ENCODE measurements around the gene NUMA1.
A peak's percentile ranks its signal among the peaks of the same experiment; 100 is the strongest.

The NUMA1 gene

DNA sequence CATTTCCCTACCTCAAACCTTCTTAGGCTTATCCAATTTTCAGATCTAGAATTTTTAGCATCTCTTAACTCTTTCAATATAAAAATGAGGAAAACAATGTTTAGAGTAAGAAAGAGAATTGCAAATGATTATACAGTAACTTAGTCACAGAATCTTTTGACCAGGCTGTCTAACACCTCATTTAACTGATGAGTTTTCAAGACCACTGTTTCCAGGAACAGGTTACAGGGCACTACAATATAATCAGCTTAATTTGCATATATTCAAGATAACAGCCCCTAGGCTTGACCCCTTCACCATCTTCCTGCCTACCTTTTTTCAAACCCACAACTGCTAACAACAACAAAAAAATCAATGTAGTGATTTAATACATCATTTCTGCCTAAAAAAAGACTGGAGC, 12.7 kb downstream of the NUMA1 start:
- DNase-seq (ENCODE audit: low read depth), result no peak

DNA sequence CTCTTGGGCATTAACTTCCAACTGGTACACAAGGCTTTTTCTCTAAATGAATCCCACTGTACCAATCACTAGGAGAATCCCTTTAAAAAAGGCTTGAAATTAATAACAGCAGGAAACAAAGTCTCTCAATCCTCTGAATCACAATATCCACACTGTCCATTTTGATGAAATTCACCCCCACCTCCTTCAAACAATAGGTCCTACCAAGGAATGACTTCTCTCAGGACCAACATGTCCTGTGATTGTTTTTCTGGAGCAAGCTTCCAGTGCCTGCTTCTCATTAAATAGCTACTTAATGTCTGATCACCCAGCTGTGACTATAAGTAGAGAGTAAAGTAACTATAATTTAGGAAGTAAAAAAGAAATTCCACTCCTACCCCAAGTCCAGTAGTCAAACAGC, 13.1 kb downstream of the NUMA1 start:
- DNase-seq (ENCODE audit: low read depth), result no peak

DNA sequence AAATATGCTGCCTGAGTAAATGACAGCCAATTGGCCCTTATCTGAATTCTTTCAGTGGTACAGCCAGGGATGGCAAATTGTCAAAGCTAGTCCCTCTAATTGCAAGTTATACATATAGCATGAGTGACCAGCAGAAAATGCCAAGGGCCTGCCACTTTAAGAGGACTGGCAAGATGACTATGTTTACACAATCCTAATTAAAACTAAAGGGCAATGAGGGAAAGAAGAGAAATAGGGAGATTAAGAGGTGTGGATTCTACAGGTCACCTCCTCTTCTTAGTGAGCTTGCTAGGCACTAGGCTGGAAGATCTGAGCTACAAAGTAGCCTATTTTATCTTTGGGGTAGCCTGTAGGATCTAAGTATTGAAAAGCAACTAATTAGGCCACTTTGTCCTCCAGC, 13.5 kb downstream of the NUMA1 start:
- peak; percentile 41 for DNase-seq (ENCODE audit: low read depth)

DNA sequence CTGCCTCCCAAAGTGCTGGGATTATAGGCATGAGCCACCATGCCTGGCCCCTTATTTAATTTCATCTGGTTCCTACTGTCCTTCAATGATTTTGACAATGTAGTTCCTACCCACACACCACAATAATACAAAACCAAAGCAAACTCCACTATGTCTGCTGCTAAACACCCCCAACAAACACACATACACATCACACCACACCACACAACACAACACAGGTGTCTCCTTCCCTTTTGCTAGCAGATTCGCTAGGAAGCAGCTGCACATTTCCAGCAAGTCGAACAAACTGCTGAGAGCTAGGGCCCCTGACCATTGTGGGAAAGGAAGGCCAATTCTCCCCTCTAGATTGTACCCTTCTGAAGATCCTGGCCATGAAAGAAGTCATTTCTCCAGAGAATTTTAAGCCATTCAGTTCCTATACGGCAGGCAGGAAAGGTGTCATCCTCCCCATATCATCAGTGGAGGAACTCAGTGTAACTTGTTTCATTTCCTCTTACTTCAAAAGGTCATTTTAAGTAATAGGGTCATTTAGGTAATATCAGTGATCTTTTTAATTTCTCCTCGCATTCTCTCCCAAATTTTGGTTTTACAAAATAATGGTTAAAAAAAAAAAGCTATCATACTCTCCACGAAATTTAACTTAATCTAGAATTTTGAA, 18.5 kb downstream of the NUMA1 start:
- no peak for DNase-seq (ENCODE audit: low read depth)

DNA sequence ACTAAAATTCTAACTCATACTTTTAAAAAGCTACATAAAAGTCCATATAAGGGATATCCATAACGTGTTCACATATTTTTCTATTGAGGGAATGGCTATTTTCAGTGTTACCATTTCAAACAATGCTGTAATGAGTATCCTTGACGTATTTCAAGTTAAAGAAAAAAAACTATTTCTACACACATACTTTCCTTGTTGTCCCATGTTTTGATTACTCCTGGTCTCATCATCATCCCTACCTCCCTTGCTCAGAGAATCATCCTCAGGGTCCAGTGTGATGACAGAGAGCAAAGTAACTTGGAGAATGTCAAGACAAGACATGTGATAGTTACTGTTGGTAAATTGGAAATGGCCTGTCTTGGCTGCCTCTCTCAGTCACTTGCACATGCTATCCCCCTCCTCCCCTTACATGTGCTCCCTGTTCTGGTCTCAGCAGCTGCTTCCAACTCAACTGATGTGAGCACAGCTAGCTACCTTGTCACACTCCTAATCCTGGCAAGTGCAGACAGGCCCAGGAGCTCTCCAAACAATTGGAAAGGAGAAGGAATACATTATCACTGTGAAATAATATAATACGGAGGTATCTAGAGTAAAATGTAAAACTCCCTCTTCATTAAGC, 21.8 kb downstream of the NUMA1 start:
- DNase-seq (ENCODE audit: low read depth), result peak; percentile 88

DNA sequence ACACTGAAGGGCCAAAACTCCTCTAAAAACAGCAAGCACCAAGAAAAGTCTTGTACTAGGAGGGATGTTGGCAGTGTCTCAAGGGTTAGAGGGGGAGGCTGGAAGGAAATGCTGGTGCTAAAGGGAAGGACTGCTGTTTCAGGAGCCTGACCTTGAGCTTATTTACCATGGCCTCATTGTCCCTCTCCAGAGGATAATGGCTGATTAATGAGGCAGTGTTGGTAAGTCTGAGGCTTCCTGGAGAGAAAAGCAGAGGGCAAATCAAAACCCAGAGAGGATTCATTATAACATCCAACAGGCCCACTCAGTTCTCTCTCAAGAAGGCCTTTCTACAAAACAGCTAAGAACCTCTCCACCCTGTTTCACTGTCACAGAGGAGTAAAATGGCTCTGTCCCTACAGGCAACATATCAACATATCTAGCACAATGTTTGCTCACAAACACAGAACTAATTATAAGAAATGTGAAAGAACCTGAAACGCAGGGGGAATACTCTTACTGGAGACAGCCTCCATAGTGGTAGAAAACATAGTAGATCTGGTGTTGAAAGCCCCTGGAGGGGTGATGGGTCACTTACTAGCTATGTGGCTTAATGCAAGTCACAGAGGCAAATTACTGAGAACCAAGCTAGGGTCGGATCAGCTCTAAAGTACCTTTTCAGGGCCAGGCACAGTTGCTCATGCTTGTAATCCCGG, 31.4 kb downstream of the NUMA1 start:
- DNase-seq (ENCODE audit: low read depth), result no peak

DNA sequence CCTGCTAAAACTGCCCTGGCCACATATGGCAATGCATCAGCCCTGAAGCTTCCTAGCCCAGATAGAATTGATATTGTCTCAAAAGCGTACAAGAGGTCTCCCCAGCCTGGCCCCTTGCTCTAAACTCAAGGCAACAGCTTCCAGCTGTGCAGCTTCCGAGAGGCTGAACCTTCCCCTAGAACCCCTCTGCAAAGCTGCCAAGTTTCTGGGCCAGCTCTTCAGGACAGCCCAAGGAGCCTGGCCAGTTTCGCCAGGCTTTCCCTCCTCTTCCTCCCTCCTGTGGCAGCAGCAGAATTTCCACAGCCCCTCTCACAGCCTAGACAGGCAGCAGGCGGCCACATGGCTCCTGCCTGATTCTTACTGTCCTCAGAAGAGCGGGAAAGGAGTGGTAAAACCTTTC, 34.5 kb downstream of the NUMA1 start:
- no peak for DNase-seq (ENCODE audit: low read depth)

DNA sequence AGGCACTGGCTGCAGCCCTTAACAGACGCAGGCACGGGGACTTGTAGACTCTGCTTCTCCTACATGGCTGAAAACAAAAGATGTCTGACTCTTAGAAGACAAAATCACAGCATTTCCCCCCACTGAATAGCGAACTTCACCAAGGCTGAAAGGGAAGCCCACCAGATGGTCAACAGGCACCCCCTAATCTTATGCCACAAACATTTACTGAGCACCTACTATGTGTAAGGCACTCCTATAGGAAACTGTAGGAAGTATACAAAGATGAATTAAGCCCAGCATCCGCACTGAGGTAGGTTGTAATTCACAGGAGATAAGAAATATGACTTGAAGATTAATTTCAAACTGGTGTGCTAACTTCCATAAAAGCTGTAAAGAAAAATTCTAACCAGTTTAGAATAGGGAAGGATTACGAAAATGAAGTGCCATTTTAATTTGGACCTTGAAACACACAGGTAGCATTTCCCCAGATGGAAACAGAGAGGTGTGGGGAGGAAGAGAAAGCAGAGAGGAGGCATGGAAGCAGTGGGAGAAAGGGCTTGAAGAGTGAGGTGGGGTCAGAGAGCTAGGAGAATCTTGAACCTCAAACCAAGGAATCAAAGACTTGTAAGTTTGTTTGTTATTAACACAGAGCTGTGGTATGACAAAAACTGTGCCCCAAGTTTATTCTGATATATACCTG, 38.1 kb downstream of the NUMA1 start:
- DNase-seq (ENCODE audit: low read depth), result no peak

DNA sequence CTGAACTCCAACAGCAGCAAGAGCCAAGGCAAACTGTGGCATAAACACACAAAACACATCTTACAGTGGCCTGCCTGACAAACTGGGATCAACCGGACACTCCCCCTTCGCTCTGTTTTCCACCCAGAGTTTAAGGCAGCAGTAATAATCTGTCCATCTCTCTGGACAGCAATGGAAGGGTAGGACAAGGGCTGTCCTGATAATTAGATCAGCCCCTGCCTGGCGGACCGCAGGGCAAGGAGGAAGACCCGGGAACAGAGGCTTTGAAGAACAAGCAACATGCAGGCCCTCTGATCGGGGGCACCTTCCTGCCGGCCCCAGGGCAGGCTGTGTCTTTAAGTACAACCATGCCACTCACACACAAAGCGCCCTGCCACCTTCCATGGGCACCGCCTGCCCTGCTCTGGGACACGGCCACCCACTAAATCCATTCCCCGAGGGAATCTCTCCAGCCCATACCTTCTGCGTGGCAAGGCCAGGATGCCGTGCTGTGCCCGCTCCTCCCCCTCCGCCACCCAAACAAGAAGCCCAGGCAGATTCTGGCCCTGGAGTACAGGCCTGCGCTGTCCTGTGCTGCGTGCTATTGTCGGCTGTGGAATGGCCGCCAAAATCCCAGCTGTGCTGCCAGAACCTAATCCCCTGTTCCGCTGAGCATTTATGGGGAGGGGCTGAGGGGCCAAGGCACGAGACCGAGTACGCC, 38.8 kb downstream of the NUMA1 start:
- DNase-seq (ENCODE audit: low read depth), result peak; percentile 86

DNA sequence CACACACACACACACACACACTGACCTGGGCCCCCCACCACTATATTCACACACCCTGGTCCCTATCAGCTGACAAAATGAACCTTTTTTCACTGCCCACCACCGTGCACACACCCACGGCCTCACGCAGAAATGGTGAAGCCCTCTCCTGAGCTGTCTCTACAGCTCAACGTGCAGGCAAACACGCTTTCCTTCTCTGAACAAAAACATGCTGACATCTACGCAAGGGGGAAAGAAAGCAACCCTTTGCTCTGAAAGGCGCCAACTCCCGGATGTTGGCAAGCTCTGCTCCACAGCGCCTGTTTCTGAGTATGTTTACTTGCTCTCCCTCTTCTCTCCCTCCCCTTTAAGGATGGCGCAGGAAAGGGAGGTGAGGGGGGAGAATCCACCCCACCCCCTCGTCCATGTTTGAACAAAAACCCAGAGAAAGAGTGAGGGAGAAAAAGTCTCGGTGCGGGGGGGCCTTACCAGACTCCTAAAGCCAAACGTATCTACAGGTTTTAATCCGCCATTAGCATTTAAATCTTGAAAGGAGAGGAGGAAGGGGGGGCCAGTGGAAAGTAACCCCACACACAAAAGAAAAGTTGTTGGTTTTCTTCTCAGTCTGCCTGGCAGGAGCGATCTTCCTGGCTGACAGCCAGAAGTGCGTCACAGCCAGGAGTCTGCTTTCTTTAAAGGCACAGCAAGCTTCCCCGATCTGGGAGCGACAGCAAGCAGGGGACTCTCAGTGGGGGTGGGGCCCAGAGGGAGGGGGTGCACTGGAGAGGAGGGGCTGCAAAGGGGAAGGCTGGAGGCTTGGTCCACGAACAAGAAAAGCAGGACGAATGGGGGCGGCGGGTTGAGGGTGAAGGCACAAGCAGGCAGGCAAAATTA, 39.6 kb downstream of the NUMA1 start:
- DNase-seq (ENCODE audit: low read depth), result peak; percentile 96

DNA sequence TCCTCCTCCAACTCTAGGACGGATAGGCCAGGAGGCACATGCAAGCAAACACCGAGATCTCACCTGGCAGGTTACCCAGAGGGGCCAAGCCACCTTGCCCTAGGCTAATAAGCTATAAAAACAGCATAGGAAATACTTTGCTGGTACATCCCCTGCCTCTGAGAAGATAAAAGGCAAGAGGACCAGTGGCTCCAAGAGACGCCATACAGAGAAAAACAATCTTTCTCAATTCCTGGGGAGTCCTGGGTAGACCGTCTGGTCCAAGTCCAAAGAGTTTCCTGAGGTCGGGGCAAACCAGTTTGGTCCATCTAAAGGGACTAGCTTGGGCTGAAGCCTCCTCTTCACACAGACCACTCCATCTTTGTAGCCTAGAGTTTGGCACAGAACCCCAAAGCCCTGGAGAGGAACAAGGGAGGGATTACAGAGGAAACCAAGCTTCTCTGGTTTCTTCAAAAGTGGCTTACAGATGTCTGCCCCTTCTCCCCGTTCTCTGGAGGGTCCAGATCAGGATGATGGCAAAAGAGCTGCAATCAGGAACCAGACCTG, 40.4 kb downstream of the NUMA1 start:
- no peak for DNase-seq (ENCODE audit: low read depth)

DNA sequence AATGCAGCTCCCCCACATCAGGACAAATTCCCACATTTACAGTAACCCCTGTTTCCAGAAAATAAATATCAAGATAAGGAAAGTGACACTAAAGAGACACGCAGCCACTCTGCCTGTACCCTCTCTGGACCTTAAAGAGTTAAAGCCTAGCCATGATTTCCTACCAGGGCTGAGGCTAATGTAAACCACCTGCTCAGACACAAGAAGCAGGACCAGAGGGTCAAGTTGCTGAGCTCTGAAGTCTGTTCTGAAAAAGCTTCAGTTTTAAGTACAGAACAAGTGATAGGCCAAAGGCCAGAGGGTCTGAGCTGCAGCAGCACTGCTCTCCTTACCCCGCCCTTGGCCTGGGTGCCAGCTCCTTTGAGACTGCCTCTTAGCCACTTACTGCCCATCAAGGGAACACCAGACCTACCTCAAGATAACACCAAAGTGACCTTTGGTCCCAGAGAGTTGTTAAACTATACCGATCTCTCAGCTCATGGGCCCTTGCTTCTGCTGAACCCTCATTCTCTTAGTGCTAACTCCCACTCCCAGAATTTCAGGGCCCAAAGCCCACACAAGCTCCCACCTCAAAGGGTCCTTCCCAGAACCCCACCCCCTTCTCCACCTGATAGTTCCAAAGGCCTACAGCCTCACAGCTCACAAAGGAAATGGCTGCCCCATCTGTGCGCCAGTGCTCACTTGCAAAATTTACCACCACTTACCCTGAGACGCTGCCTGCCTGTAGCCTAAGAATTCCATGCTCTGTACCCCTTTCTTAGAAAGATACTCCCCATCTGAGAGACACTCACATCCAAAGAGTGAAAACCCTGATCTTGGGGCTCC, 41.1 kb downstream of the NUMA1 start:
- peak; percentile 62 for DNase-seq (ENCODE audit: low read depth)

DNA sequence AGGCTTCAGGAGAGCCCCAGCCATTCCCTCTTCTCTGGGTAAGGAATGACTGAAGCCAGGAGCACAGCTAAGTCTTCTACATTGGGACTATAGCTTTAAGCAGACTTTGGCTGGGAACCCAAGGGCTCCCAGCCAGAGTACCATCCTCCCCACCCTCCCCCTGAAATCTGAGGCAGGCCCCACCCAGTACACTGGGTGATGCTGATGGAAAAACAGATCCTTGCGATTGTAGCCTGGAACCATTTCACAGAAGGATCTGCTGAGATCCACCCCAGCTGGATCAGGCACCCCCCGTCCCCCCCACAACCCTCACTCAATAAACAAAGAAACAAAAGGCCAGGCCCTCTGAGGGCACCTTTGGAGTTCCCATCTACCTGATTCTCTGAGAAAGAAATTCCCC, 41.9 kb downstream of the NUMA1 start:
- DNase-seq (ENCODE audit: low read depth), result peak; percentile 87

DNA sequence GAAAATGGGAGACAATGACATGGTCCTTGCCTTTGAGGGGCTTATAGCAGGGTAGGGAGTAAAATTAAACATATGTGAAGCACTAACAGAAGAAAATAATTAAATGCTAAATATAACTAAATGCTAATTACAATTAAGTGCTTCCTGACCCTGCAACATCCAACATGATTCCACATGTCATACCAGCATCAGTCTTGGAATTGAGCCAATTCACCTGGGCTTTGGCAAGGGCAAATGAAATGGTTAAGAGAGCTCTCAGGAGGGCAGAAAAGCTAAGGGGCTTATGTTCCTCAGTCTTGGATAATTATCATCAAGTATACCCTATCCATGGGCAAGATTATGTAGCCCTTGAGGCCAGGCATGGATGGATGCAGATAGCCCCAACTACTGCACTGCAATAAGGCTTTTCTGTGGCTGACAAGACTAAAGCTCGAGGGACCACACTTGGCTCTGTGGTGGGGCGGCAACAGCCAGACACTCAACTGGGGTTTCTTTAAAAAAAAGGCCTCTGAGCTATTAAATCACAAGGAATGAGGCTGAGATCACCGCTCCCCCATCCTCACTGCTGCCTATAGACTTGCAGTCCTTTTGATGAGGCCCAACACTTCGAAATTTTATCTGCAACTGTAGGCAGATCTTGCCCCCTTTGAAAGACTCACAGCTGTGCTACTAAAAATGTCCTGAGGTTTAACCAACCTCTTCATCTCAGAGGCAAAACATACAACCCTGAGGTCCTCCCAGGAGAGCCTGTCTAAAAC, 42.6 kb downstream of the NUMA1 start:
- DNase-seq (ENCODE audit: low read depth), result peak; percentile 21

DNA sequence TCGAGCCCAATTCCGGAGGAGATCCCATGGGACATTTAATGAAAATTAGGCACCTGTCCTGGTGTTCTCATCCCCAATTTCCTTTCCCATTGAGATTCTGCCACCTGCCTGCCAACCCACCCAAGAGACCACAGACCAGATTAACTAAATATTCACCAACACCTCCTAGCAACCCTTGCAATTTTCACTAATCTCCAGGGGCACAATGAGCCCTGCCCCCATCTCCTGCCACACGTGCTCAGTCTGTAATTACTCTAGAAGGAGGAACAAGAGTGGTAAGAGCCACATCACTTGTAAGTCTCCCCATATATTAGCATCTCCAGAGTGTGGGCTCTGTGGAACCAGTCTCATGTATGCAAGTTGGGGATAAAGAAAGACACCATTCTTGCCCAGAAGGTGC, 43.7 kb downstream of the NUMA1 start:
- DNase-seq (ENCODE audit: low read depth), result no peak

DNA sequence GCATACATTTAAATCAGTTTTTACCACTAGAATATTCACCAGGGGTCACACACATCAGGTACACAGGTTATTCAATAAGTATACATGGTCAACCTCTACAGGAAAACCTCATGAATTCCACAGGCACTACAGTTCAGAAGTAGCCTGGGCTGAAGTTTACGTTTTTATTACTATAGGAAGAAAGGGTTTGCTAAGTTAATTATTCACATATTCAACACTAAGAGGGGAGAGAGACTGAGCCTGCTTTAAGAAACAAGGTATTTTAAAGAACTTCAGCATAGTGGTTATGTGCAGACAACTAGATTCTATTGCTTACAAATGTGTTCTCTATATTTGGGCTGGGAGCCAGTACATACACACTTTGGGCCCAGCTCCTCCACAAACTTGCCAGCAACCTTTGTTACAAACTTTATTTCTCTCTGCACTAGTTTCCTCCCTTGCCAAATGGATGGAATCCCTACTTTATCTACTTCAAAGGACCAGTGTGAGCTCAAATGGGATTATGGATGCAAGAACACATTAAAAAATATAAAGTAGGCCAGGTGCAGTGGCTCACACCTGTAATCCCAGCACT, 49.8 kb downstream of the NUMA1 start:
- DNase-seq (ENCODE audit: low read depth), result no peak

DNA sequence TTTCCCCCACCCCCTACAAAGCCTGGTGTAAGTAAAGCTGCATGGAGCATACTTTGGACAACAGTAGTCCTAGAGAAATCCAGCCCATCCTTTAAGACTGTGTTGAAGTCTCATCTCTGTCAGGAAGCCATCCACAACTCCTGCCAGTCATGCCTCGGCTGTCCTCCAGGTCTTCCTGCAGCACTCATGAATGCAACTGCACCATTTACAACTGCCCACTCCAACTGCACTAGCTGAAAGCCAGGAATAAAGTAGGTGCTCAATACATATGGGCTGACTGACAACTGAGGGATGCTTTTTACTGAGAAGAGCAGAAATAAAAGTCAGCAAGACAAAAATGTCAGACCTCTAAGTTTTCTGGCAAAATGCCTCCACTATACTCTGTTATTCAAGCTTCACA, 54.3 kb downstream of the NUMA1 start:
- DNase-seq (ENCODE audit: low read depth), result no peak

DNA sequence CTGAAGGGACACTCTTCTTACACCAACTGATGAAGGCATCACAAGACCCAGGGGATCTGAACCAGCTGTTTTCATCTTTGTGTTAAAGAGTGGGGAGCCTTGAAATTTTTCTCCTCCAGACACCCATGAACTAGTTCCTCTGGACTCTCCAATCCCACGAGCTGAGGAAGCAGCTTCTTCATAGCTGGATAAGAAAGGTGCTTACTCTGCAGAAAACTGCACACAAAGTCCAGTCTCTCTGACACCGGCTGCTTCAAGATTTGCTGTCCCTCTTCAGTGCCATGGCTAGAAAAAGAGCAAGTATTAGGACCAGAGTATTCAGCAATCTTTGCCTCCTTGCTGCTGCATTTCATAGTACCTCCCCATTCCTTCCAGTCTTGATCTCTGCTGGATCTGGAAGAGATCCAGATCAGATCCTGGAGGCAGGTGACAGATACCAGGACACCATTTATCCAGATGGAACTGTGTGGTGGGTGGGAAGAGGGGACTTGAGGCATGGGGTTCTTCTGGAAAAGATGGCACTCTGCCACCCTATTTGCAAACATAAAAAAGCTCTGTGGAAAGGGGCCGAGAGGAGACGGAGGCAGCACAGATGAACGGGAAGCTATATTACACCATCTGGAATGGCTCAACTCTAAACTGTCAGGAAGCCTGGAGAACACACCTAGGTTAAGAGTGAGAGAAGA, 56.1 kb downstream of the NUMA1 start:
- no peak for DNase-seq (ENCODE audit: low read depth)

All from EH (cell line).